Subcutaneous abdominal adipose tissue (tissue), 5 donors: ENCODE data around the gene SMAP2.

Experiments
- H3K27ac ChIP-seq: one replicate; pipeline ENCODE4 v1.7.0; 2013; ENCODE audit warnings: low read depth, mild to moderate bottlenecking, inconsistent platforms, low read length, moderate library complexity
- H3K27me3 ChIP-seq, 5 donors: one replicate each; pipeline ENCODE4 v1.7.0; 2013; ENCODE audit warnings: low read length in 5 of 5, inconsistent platforms in 1 of 5; ENCODE audit not compliant: control insufficient read depth in 5 of 5, insufficient read depth in 4 of 5
- H3K36me3 ChIP-seq, 5 donors: one replicate each; pipeline ENCODE4 v1.7.0; 2013; ENCODE audit warnings: low read length in 5 of 5; ENCODE audit not compliant: control insufficient read depth in 5 of 5, insufficient read depth in 5 of 5
- H3K4me1 ChIP-seq, 5 donors: one replicate each; pipeline ENCODE4 v1.7.0; 2013; ENCODE audit warnings: low read length in 5 of 5, mild to moderate bottlenecking in 3 of 5, moderate library complexity in 1 of 5; ENCODE audit not compliant: control insufficient read depth in 5 of 5, insufficient read depth in 5 of 5
- H3K4me3 ChIP-seq, 5 donors: one replicate each; pipeline ENCODE4 v1.7.0; 2013; ENCODE audit warnings: low read length in 5 of 5, low read depth in 1 of 5
- H3K9ac ChIP-seq, 5 donors: one replicate each; pipeline ENCODE4 v1.7.0; 2013; ENCODE audit warnings: low read length in 5 of 5, mild to moderate bottlenecking in 4 of 5, moderate library complexity in 3 of 5
- H3K9me3 ChIP-seq, 5 donors: one replicate each; pipeline ENCODE4 v1.7.0; 2013; ENCODE audit warnings: low read length in 5 of 5; ENCODE audit not compliant: control insufficient read depth in 5 of 5
- donor health status: healthy.
- donor health status: healthy.
- donor health status: healthy.
- donor health status: healthy.
- donor health status: healthy.

SMAP2 gene

GRCh38 chr1:40397258-40397657 is 23.7 kb downstream of the SMAP2 start:
- Histone ChIP-seq H3K9ac (no peak overlapping the region), H3K27me3 (no peaks in the 10 kb centered on the region), H3K4me1 (peaks cover 0 to 63% (median 34%) of the 10 kb centered on the region in 5 donors), H3K27ac (peak overlapping the region; percentile 24), H3K4me3 (no peak overlapping the region), H3K36me3 (no peaks in the 10 kb centered on the region), H3K9me3 (no peaks in the 10 kb centered on the region)

DNA sequence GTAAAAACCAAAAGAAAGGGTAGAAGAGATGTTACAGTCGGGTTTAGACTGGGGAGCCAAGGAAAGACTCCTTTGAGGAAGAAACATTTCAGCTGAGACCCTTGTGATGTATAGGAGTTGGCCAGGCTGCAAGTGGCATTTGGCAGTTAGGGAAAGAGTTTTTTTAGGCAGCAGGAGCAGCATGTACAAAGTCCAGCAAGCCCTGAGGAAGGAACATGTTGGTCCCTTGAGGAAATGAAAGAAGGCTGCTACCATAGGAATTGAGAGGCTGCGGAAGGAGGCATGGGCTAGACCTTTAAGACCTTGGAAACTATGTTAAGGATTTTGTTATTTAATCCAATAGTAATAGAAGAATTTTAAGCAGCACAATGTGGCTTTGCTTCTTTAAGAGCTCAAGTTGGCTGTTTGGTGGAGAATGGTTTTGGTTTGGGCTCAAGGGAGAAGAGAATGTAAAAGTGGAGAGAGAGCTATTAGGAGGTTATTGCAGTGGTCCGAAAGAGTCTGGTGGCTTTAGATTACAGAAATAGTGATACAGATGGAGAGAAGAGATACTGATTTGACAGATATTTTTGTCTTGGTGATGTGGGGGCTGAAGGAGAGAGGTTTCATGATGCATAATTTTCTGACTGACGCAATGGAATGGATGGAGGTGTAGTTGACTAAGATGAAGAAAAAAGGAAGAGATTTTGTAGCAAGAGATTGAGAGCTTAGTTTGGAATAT is 26.6 kb downstream of the SMAP2 start:
- no peak overlapping the region for H3K9ac ChIP-seq
- H3K27me3 ChIP-seq, result no peaks in the 10 kb centered on the region
- H3K4me1 ChIP-seq, result peaks cover 0 to 51% (median 28%) of the 10 kb centered on the region in 5 donors
- H3K9me3 ChIP-seq, result no peaks in the 10 kb centered on the region
- no peak overlapping the region for H3K27ac ChIP-seq
- no peaks in the 10 kb centered on the region for H3K36me3 ChIP-seq
- no peak overlapping the region for H3K4me3 ChIP-seq

- Histone ChIP-seq H3K27ac (no peak overlapping the region), H3K4me1 (peaks cover 0 to 40% (median 21%) of the 10 kb centered on the region in 5 donors), H3K4me3 (no peak overlapping the region), H3K27me3 (no peaks in the 10 kb centered on the region), H3K36me3 (no peaks in the 10 kb centered on the region), H3K9ac (no peak overlapping the region), H3K9me3 (no peaks in the 10 kb centered on the region)
Observed at GRCh38 chr1:40401473-40402201, 28.1 kb downstream of the SMAP2 start.

- H3K9me3 ChIP-seq, result no peaks in the 10 kb centered on the region
- H3K27ac ChIP-seq, result no peak overlapping the region
- H3K9ac ChIP-seq, result peak overlapping the region in 1 of 5 donors; percentile 32
- peaks cover 0 to 27% (median 9%) of the 10 kb centered on the region in 5 donors for H3K4me1 ChIP-seq
- H3K36me3 ChIP-seq, result peaks cover 7 to 16% (median 14%) of the 10 kb centered on the region in 5 donors
- H3K27me3 ChIP-seq, result no peaks in the 10 kb centered on the region
- H3K4me3 ChIP-seq, result peak overlapping the region in 1 of 5 donors; percentile 24
Observed at GRCh38 chr1:40404670-40405462, 31.3 kb downstream of the SMAP2 start.

- no peak overlapping the region for H3K27ac ChIP-seq
- no peak overlapping the region for H3K4me3 ChIP-seq
- H3K4me1 ChIP-seq, result peaks cover 0 to 17% (median 6%) of the 10 kb centered on the region in 5 donors
- H3K9me3 ChIP-seq, result no peaks in the 10 kb centered on the region
- H3K9ac ChIP-seq, result no peak overlapping the region
- peaks cover 10 to 24% (median 19%) of the 10 kb centered on the region in 5 donors for H3K36me3 ChIP-seq
- H3K27me3 ChIP-seq, result no peaks in the 10 kb centered on the region
Observed at GRCh38 chr1:40405812-40406211, 32.3 kb downstream of the SMAP2 start.

DNA sequence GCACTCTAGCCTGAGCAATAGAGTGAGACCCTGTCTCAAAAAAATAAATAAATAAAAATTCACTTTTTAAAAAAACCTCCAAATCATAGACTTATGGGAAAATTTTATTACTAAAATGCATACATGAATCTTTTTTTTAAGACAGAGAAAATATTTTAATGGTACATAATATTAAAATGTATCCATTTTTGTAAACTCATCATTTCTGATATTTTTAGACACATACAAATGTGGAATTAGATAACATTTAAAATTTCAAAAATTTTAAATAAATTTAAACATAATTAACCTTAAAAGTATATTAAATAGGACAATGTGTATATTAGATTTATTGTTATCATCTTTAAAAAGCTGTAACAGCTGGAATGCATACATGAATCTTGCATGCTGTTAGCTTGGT is 33.9 kb downstream of the SMAP2 start:
- no peak overlapping the region for H3K27ac ChIP-seq
- no peak overlapping the region for H3K4me3 ChIP-seq
- H3K4me1 ChIP-seq, result peaks cover 0 to 12% (median 6%) of the 10 kb centered on the region in 5 donors
- no peak overlapping the region for H3K9ac ChIP-seq
- H3K27me3 ChIP-seq, result no peaks in the 10 kb centered on the region
- H3K9me3 ChIP-seq, result no peaks in the 10 kb centered on the region
- peaks cover 10 to 30% (median 22%) of the 10 kb centered on the region in 5 donors for H3K36me3 ChIP-seq

- peaks cover 0 to 9% (median 3%) of the 10 kb centered on the region in 5 donors for H3K4me1 ChIP-seq
- H3K27ac ChIP-seq, result no peak overlapping the region
Observed at GRCh38 chr1:40409467-40409866, 35.9 kb downstream of the SMAP2 start.

DNA sequence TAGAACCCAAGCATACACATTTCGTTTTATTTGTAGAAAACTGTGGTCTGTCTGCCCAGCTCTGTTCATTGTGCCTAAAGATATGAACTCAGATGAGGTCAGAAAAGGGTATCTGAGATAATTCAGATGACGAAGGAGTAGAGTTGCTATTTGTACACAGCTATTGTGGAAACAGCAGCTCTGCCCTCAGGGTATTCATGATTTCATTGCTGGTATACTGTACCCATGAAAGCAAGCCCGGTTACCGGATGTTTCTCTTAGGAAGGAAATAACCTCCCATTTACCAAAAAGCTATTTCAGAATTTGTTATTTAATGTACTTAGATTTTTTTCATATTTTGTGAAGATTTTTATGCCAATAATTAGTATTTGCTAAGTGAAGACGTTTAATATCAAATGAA is 37.8 kb downstream of the SMAP2 start:
- Histone ChIP-seq H3K9ac (no peak overlapping the region), H3K27ac (no peak overlapping the region), H3K4me3 (no peak overlapping the region), H3K9me3 (no peaks in the 10 kb centered on the region), H3K27me3 (no peaks in the 10 kb centered on the region), H3K4me1 (peaks cover 0 to 6% (median 0%) of the 10 kb centered on the region in 5 donors), H3K36me3 (peaks cover 41 to 68% (median 53%) of the 10 kb centered on the region in 5 donors)

More at GRCh38 chr1:40409467-40409866, 35.9 kb downstream of the SMAP2 start:
- no peaks in the 10 kb centered on the region for H3K9me3 ChIP-seq
- no peaks in the 10 kb centered on the region for H3K27me3 ChIP-seq
- no peak overlapping the region for H3K9ac ChIP-seq
- peaks cover 24 to 50% (median 34%) of the 10 kb centered on the region in 5 donors for H3K36me3 ChIP-seq
- H3K4me3 ChIP-seq, result no peak overlapping the region

DNA sequence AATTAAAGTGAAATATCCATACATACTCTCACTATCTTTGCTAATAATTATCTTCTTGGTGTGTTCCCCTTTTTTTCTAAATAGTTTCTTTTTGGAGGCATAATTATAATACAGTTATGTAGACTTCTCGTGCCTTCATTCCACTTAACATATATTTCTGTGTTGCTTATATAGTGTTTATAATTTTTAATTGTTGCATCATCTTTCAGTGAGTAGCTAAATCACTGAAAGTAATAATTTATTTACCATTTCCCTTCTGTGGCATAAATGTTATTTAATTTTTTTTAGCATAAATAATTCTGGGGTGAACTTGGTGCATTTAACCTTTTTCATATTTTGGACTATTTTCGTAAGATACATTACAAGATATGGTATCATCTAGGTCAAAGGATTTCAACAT is 38.3 kb downstream of the SMAP2 start:
- Histone ChIP-seq H3K9me3 (no peaks in the 10 kb centered on the region), H3K36me3 (peaks cover 44 to 74% (median 58%) of the 10 kb centered on the region in 5 donors), H3K4me1 (peaks cover 0 to 6% (median 0%) of the 10 kb centered on the region in 5 donors), H3K27ac (no peak overlapping the region), H3K27me3 (no peaks in the 10 kb centered on the region), H3K4me3 (no peak overlapping the region), H3K9ac (no peak overlapping the region)
